Activated T-helper 2 cell treated with anti-CD3 and anti-CD28 coated beads, Interferon-gamma antibody, Interleukin-2, Interleukin-4, amounts not matched to agents 10 μg/mL and 5 μg/mL and 100 μg/mL, durations not matched to agents 14 hours and 24 hours and 36 hours (primary cell): ENCODE data around the gene MORC1. TPM values are rescaled to one million over a fixed set of nuclear protein-coding genes. Genes with fewer than 3 reads are reported as not detected.
"Not testable (repeated sequence)": the region's sequence is repeated elsewhere in the genome, so short reads cannot be mapped to it uniquely, and the experiment has no call there.

Experiments used
- DNase-seq: peaks from one replicate; pipeline ENCODE4 v3.0.0; 2021; ENCODE audit warnings: low spot score
- H3K27ac Mint-ChIP-seq: one replicate; pipeline ENCODE4 v1.8.0; 2021; ENCODE audit warnings: mixed read lengths
- H3K27me3 Mint-ChIP-seq: one replicate; pipeline ENCODE4 v1.8.0; 2021; ENCODE audit warnings: low read depth, mixed read lengths
- H3K36me3 Mint-ChIP-seq: one replicate; pipeline ENCODE4 v1.8.0; 2021; ENCODE audit warnings: low read depth, mixed read lengths
- H3K4me1 Mint-ChIP-seq: one replicate; pipeline ENCODE4 v1.8.0; 2021; ENCODE audit warnings: low read depth, mixed read lengths
- H3K4me3 Mint-ChIP-seq: one replicate; pipeline ENCODE4 v1.8.0; 2021; ENCODE audit warnings: low read depth, mild to moderate bottlenecking, moderate library complexity, mixed read lengths
- H3K9me3 Mint-ChIP-seq: one replicate; pipeline ENCODE4 v1.8.0; 2021; ENCODE audit warnings: mixed read lengths
- intact Hi-C: fragments of 100-400 bp; cut with micrococcal nuclease; formaldehyde crosslinking; loops from one replicate; pipeline ENCODE4 v1.15.1; 2023
- total RNA-seq: library from RNA; stranded (reverse); gene quantifications from 2 replicates; pipeline ENCODE4 v1.2.3, GENCODE V29; 2022

Gene MORC1
- total RNA-seq = not detected in 2 replicates

- Mint-ChIP-seq H3K27me3 (peaks cover 2% of the 10 kb centered on the region), H3K27ac (no peak within 1 kb of the TSS), H3K36me3 (no peaks in the 10 kb centered on the region), H3K4me3 (no peak within 1 kb of the TSS), H3K4me1 (no peaks in the 10 kb centered on the region), H3K9me3 (no peaks in the 10 kb centered on the region)
- no peak for DNase-seq
- intact Hi-C loops = no loop called here
These were observed at the start of gene MORC1 for GRCh38 chr3:109117939-109118338. Gene MORC1 (minus strand): TSS chr3:109118134. CDS start chr3:109118059, 75 bp downstream.

GRCh38 chr3:109165905-109166304 is 48.0 kb upstream of the MORC1 start:
- Mint-ChIP-seq H3K27me3 (no peaks in the 10 kb centered on the region), H3K36me3 (no peaks in the 10 kb centered on the region), H3K9me3 (no peaks in the 10 kb centered on the region), H3K4me1 (no peaks in the 10 kb centered on the region), H3K27ac (no peak overlapping the region), H3K4me3 (no peak overlapping the region)
- intact Hi-C loops = no loop called here
- no peak for DNase-seq

GRCh38 chr3:109161487-109162123 is 43.7 kb upstream of the MORC1 start:
- Mint-ChIP-seq H3K27me3 (no peaks in the 10 kb centered on the region), H3K4me3 (no peak overlapping the region), H3K9me3 (no peaks in the 10 kb centered on the region), H3K36me3 (no peaks in the 10 kb centered on the region), H3K27ac (no peak overlapping the region), H3K4me1 (no peaks in the 10 kb centered on the region)
- no peak for DNase-seq
- intact Hi-C loops = no loop called here

GRCh38 chr3:109155828-109156227 is 37.9 kb upstream of the MORC1 start:
- Mint-ChIP-seq H3K27me3 (no peaks in the 10 kb centered on the region), H3K36me3 (no peaks in the 10 kb centered on the region), H3K4me1 (no peaks in the 10 kb centered on the region), H3K27ac (no peak overlapping the region), H3K9me3 (no peaks in the 10 kb centered on the region), H3K4me3 (no peak overlapping the region)
- DNase-seq = no peak
- intact Hi-C loops = no loop called here

- Mint-ChIP-seq H3K4me1 (no peaks in the 10 kb centered on the region), H3K36me3 (no peaks in the 10 kb centered on the region), H3K27me3 (no peaks in the 10 kb centered on the region), H3K9me3 (no peaks in the 10 kb centered on the region), H3K27ac (no peak overlapping the region), H3K4me3 (no peak overlapping the region)
- DNase-seq = no peak
- intact Hi-C loops = no loop called here
These were observed 37.0 kb upstream of the MORC1 start for GRCh38 chr3:109154979-109155378.

- no peaks in the 10 kb centered on the region for H3K9me3 Mint-ChIP-seq
- H3K27ac Mint-ChIP-seq = no peak overlapping the region
- no peaks in the 10 kb centered on the region for H3K36me3 Mint-ChIP-seq
- H3K4me1 Mint-ChIP-seq = no peaks in the 10 kb centered on the region
- intact Hi-C loops = no loop called here
- no peak for DNase-seq
- no peak overlapping the region for H3K4me3 Mint-ChIP-seq
- H3K27me3 Mint-ChIP-seq = no peaks in the 10 kb centered on the region
These were observed 34.4 kb upstream of the MORC1 start for GRCh38 chr3:109152320-109152719.

- Mint-ChIP-seq H3K9me3 (no peaks in the 10 kb centered on the region), H3K4me1 (peaks cover 2% of the 10 kb centered on the region), H3K27me3 (peaks cover 2% of the 10 kb centered on the region), H3K36me3 (no peaks in the 10 kb centered on the region), H3K27ac (no peak overlapping the region), H3K4me3 (no peak overlapping the region)
- DNase-seq = no peak
- intact Hi-C loops = no loop called here
These were observed 31.1 kb upstream of the MORC1 start for GRCh38 chr3:109149078-109149477.

GRCh38 chr3:109143646-109144045 is 25.7 kb upstream of the MORC1 start:
- Mint-ChIP-seq H3K4me3 (no peak overlapping the region), H3K36me3 (no peaks in the 10 kb centered on the region), H3K27ac (no peak overlapping the region), H3K4me1 (peaks cover 2% of the 10 kb centered on the region), H3K27me3 (peaks cover 2% of the 10 kb centered on the region), H3K9me3 (no peaks in the 10 kb centered on the region)
- intact Hi-C loops = no loop called here
- DNase-seq = no peak

- Mint-ChIP-seq H3K27ac (no peak overlapping the region), H3K27me3 (peaks cover 2% of the 10 kb centered on the region), H3K4me1 (no peaks in the 10 kb centered on the region), H3K36me3 (no peaks in the 10 kb centered on the region), H3K9me3 (no peaks in the 10 kb centered on the region), H3K4me3 (no peak overlapping the region)
- intact Hi-C loops = no loop called here
- DNase-seq = no peak
These were observed 22.4 kb upstream of the MORC1 start for GRCh38 chr3:109140318-109140717.

- Mint-ChIP-seq H3K4me1 (no peaks in the 10 kb centered on the region), H3K36me3 (no peaks in the 10 kb centered on the region), H3K27ac (no peak overlapping the region), H3K27me3 (no peaks in the 10 kb centered on the region), H3K9me3 (no peaks in the 10 kb centered on the region), H3K4me3 (no peak overlapping the region)
- intact Hi-C loops = no loop called here
- no peak for DNase-seq
These were observed 19.8 kb upstream of the MORC1 start for GRCh38 chr3:109137761-109138160.

- Mint-ChIP-seq H3K4me1 (no peaks in the 10 kb centered on the region), H3K36me3 (no peaks in the 10 kb centered on the region), H3K27me3 (no peaks in the 10 kb centered on the region), H3K9me3 (no peaks in the 10 kb centered on the region), H3K4me3 (no peak within 1 kb of the TSS), H3K27ac (no peak within 1 kb of the TSS)
- intact Hi-C loops = no loop called here
- no peak for DNase-seq
These were observed 18.6 kb upstream of the MORC1 start, which contains the start of gene C3orf85 for GRCh38 chr3:109136523-109136922. Gene C3orf85 (plus strand): TSS chr3:109136719. CDS start chr3:109136848, 129 bp downstream.

GRCh38 chr3:109133474-109133816 is 15.5 kb upstream of the MORC1 start:
- H3K9me3 Mint-ChIP-seq, DNase-seq, intact Hi-C loops, H3K36me3 Mint-ChIP-seq, H3K27me3 Mint-ChIP-seq, H3K4me1 Mint-ChIP-seq, H3K4me3 Mint-ChIP-seq, H3K27ac Mint-ChIP-seq: not testable (repeated sequence)

GRCh38 chr3:109132801-109133473 is 15.0 kb upstream of the MORC1 start:
- H3K4me1 Mint-ChIP-seq = no peaks in the 10 kb centered on the region
- intact Hi-C loops = no loop called here
- H3K4me3 Mint-ChIP-seq = no peak overlapping the region
- H3K36me3 Mint-ChIP-seq = no peaks in the 10 kb centered on the region
- no peak overlapping the region for H3K27ac Mint-ChIP-seq
- H3K9me3 Mint-ChIP-seq = no peaks in the 10 kb centered on the region
- H3K27me3 Mint-ChIP-seq = no peaks in the 10 kb centered on the region
- no peak for DNase-seq
